GM23338 (cell line): Measurements from ENCODE around the gene ELN. TPM values are rescaled to one million over a fixed set of nuclear protein-coding genes. Genes with fewer than 3 reads are reported as not detected.

Experiments
- ATAC-seq: fragments of 200-7000 bp; cut with Tn5 transposase; 3 replicates; pipeline ENCODE4 v1.9.1; 2020
- DNase-seq: peaks from one replicate; pipeline ENCODE4 v3.0.0-alpha.2; 2015; ENCODE audit warnings: low spot score
- H2AFZ ChIP-seq: fragments of 200-600 bp; sonication (generic); 2 replicates; pipeline ENCODE4 v1.8.0; 2016; ENCODE audit warnings: antibody characterized with exemption, mild to moderate bottlenecking, moderate library complexity
- H3F3A ChIP-seq: fragments of 200-600 bp; sonication (generic); replicated peaks from 2 replicates; pipeline ENCODE4 v1.8.0; 2017; ENCODE audit warnings: antibody characterized with exemption, mixed run types, low read depth
- H3K27ac ChIP-seq: fragments of 200-600 bp; sonication (generic); 2 replicates; pipeline ENCODE4 v1.6.1; 2016; ENCODE audit warnings: low read depth
- H3K27me3 ChIP-seq: fragments of 200-600 bp; sonication (generic); 2 replicates; pipeline ENCODE4 v1.8.0; 2016; ENCODE audit warnings: mild to moderate bottlenecking, mixed run types, moderate library complexity; ENCODE audit not compliant: insufficient read depth
- H3K36me3 ChIP-seq: fragments of 200-600 bp; sonication (generic); 2 replicates; pipeline ENCODE4 v1.8.0; 2016; ENCODE audit warnings: mild to moderate bottlenecking; ENCODE audit not compliant: insufficient read depth
- H3K4me1 ChIP-seq: fragments of 200-600 bp; sonication (generic); 2 replicates; pipeline ENCODE4 v1.8.0; 2016; ENCODE audit warnings: mild to moderate bottlenecking, moderate library complexity; ENCODE audit not compliant: insufficient read depth
- H3K4me2 ChIP-seq: fragments of 200-600 bp; sonication (generic); 2 replicates; pipeline ENCODE4 v1.7.1; 2017; ENCODE audit warnings: mixed run types
- H3K4me3 ChIP-seq: fragments of 200-600 bp; sonication (generic); 2 replicates; pipeline ENCODE4 v1.6.1; 2016; ENCODE audit warnings: mixed run types
- H3K79me2 ChIP-seq: fragments of 200-600 bp; sonication (generic); replicated peaks from 2 replicates; pipeline ENCODE4 v1.8.0; 2017; ENCODE audit warnings: mild to moderate bottlenecking; ENCODE audit not compliant: insufficient read depth
- H3K9me2 ChIP-seq: fragments of 200-600 bp; sonication (generic); 2 replicates; pipeline ENCODE4 v1.8.0; 2017; ENCODE audit not compliant: insufficient read depth
- H4K20me1 ChIP-seq: fragments of 200-600 bp; sonication (generic); replicated peaks from 2 replicates; pipeline ENCODE4 v1.8.0; 2017; ENCODE audit warnings: mild to moderate bottlenecking; ENCODE audit not compliant: insufficient read depth
- H3K27ac Mint-ChIP-seq: 2 replicates; pipeline ENCODE4 v1.8.0; 2020; ENCODE audit warnings: inconsistent platforms, mild to moderate bottlenecking, moderate library complexity, mixed read lengths
- H3K27me3 Mint-ChIP-seq: 3 replicates; pipeline ENCODE4 v1.8.0; 2022; ENCODE audit warnings: low read depth, mild to moderate bottlenecking, moderate library complexity, mixed read lengths, inconsistent platforms; ENCODE audit not compliant: insufficient read depth, poor library complexity
- H3K36me3 Mint-ChIP-seq: 3 replicates; pipeline ENCODE4 v1.8.0; 2021; ENCODE audit warnings: low read depth, mild to moderate bottlenecking, inconsistent platforms, moderate library complexity, mixed read lengths
- H3K4me1 Mint-ChIP-seq: 3 replicates; pipeline ENCODE4 v1.8.0; 2020; ENCODE audit warnings: mild to moderate bottlenecking, inconsistent platforms, mixed read lengths
- H3K4me3 Mint-ChIP-seq: 3 replicates; pipeline ENCODE4 v1.8.0; 2021; ENCODE audit warnings: moderate library complexity, mild to moderate bottlenecking, inconsistent platforms, mixed read lengths
- H3K9me3 Mint-ChIP-seq: 3 replicates; pipeline ENCODE4 v1.8.0; 2020; ENCODE audit warnings: moderate library complexity, mild to moderate bottlenecking, inconsistent platforms, mixed read lengths
- CREB1 ChIP-seq: fragments of 250-450 bp; sonication (Bioruptor Pico); IDR thresholded peaks from 2 replicates; pipeline ENCODE4 v1.5.0; 2020; ENCODE audit warnings: low read depth, mild to moderate bottlenecking, moderate library complexity
- EZH2 ChIP-seq: fragments of 200-600 bp; sonication (generic); IDR thresholded peaks from one replicate; pipeline ENCODE4 v1.8.0; 2017; ENCODE audit warnings: antibody characterized with exemption, mild to moderate bottlenecking, low read depth; ENCODE audit not compliant: unreplicated experiment
- EZH2phosphoT487 ChIP-seq: fragments of 200-600 bp; sonication (generic); IDR thresholded peaks from one replicate; pipeline ENCODE4 v1.8.1; 2018; ENCODE audit warnings: antibody characterized with exemption; ENCODE audit not compliant: unreplicated experiment
- JUNB ChIP-seq: IDR thresholded peaks from one replicate; pipeline ENCODE4 v1.6.1; 2016; ENCODE audit warnings: antibody characterized with exemption; ENCODE audit not compliant: unreplicated experiment
- NANOG ChIP-seq: IDR thresholded peaks from 2 replicates; pipeline ENCODE4 v1.6.1; 2016; ENCODE audit warnings: antibody characterized with exemption, borderline replicate concordance
- POLR2AphosphoS5 ChIP-seq: IDR thresholded peaks from 2 replicates; pipeline ENCODE4 v1.6.1; 2016; ENCODE audit warnings: antibody characterized with exemption, low read depth
- STAT1 ChIP-seq: IDR thresholded peaks from one replicate; pipeline ENCODE4 v1.6.1; 2016; ENCODE audit warnings: antibody characterized with exemption; ENCODE audit not compliant: unreplicated experiment
- ZNF114 ChIP-seq: fragments of 250-450 bp; sonication (Bioruptor Pico); IDR thresholded peaks from 2 replicates; pipeline ENCODE4 v1.5.0; 2020; ENCODE audit warnings: mild to moderate bottlenecking, moderate library complexity
- ZNF331 ChIP-seq: fragments of 250-450 bp; sonication (Bioruptor Pico); IDR thresholded peaks from 2 replicates; pipeline ENCODE4 v1.5.0; 2020; ENCODE audit warnings: low read depth, mild to moderate bottlenecking, moderate library complexity
- polyA plus RNA-seq: library from polyadenylated mRNA; unstranded; fragments of >200 nt; fragmentation: Nextera tagmentation; extraction: Ambion mirVana; gene quantifications from 2 replicates; pipeline ENCODE4 v1.2.1, GENCODE V29; 2016
- total RNA-seq: library from RNA; depleted of rRNA; stranded (reverse); fragments of >200 nt; shearing (Covaris generic); gene quantifications from 2 replicates; pipeline ENCODE4 v1.2.3, GENCODE V29; 2014
- TF ChIP-seq, protein P1 (sequence below), 2 experiments: fragments of 200-600 bp in 1 of 2; sonication (generic) in 1 of 2; conservative IDR thresholded peaks; 2 replicates each; pipeline versions ENCODE4 v1.5.1 to v1.6.1; 2016 to 2017; ENCODE audit warnings: antibody characterized with exemption in 2 of 2, low read depth in 2 of 2, mild to moderate bottlenecking in 2 of 2, moderate library complexity in 1 of 2
- TF ChIP-seq, protein P2 (sequence below): fragments of 250-450 bp; sonication (Bioruptor Pico); IDR thresholded peaks from 2 replicates; pipeline ENCODE4 v1.5.0; 2020; ENCODE audit warnings: mild to moderate bottlenecking, moderate library complexity
- TF ChIP-seq, protein P3 (sequence below): IDR thresholded peaks from 2 replicates; pipeline ENCODE4 v1.6.1; 2016; ENCODE audit warnings: antibody characterized with exemption
- TF ChIP-seq, protein P4 (sequence below): IDR thresholded peaks from one replicate; pipeline ENCODE4 v1.6.1; 2018; ENCODE audit warnings: antibody characterized with exemption; ENCODE audit not compliant: unreplicated experiment

Gene ELN
- total and polyA plus RNA-seq, 2 experiments from 2014 or later = 1.1 to 5.6 TPM

DNA sequence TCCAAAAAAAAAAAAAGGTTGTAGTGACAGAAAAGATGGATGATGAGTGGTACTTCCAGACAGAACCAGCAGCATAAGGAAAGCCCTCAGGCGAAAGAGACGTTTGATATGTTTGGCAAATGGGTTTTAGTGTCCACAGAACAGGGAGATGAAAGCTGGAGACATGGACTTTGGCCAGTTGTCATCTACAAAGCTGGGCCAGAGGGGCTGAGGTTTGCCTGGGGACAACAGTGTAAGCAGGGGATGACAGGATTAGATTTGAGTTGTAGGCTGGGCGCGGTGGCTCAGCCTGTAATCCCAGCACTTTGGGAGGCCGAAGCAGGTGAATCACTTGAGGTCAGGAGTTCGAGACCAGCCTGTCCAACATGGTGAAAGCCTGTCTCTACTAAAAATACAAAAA, 47.8 kb upstream of the ELN start:
- Mint-ChIP-seq H3K27ac (0 out of 2 replicates have a peak overlapping the region, but pooled peaks have one; percentile 42), H3K4me3 (no peak overlapping the region; the same call in 2 of the 3 replicates), H3K36me3 (no peaks in the 10 kb centered on the region), H3K4me1 (no peaks in the 10 kb centered on the region; the same call in 2 of the 3 replicates), H3K27me3 (peaks cover 11% of the 10 kb centered on the region), H3K9me3 (no peaks in the 10 kb centered on the region)
- no peaks in the 10 kb centered on the region for H3F3A ChIP-seq
- H3K4me1 ChIP-seq = no peaks in the 10 kb centered on the region; the same call in 1 of the 2 replicates
- no peaks in the 10 kb centered on the region for H3K9me2 ChIP-seq
- H3K27me3 ChIP-seq = no peaks in the 10 kb centered on the region
- TF ChIP-seq STAT1 (no peak), CREB1 (no peak), ZNF331 (no peak), EZH2 (no peak), EZH2phosphoT487 (no peak), NANOG (no peak), JUNB (no peak), ZNF114 (CRISPR knock-in tag) (no peak), POLR2AphosphoS5 (no peak)
- TF ChIP-seq, protein P1, sequence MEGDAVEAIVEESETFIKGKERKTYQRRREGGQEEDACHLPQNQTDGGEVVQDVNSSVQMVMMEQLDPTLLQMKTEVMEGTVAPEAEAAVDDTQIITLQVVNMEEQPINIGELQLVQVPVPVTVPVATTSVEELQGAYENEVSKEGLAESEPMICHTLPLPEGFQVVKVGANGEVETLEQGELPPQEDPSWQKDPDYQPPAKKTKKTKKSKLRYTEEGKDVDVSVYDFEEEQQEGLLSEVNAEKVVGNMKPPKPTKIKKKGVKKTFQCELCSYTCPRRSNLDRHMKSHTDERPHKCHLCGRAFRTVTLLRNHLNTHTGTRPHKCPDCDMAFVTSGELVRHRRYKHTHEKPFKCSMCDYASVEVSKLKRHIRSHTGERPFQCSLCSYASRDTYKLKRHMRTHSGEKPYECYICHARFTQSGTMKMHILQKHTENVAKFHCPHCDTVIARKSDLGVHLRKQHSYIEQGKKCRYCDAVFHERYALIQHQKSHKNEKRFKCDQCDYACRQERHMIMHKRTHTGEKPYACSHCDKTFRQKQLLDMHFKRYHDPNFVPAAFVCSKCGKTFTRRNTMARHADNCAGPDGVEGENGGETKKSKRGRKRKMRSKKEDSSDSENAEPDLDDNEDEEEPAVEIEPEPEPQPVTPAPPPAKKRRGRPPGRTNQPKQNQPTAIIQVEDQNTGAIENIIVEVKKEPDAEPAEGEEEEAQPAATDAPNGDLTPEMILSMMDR (conservative IDR thresholded peaks at IDR 0.05; ENCODE audit: low read depth in 2 of 2) = no peak
- TF ChIP-seq, protein P2, sequence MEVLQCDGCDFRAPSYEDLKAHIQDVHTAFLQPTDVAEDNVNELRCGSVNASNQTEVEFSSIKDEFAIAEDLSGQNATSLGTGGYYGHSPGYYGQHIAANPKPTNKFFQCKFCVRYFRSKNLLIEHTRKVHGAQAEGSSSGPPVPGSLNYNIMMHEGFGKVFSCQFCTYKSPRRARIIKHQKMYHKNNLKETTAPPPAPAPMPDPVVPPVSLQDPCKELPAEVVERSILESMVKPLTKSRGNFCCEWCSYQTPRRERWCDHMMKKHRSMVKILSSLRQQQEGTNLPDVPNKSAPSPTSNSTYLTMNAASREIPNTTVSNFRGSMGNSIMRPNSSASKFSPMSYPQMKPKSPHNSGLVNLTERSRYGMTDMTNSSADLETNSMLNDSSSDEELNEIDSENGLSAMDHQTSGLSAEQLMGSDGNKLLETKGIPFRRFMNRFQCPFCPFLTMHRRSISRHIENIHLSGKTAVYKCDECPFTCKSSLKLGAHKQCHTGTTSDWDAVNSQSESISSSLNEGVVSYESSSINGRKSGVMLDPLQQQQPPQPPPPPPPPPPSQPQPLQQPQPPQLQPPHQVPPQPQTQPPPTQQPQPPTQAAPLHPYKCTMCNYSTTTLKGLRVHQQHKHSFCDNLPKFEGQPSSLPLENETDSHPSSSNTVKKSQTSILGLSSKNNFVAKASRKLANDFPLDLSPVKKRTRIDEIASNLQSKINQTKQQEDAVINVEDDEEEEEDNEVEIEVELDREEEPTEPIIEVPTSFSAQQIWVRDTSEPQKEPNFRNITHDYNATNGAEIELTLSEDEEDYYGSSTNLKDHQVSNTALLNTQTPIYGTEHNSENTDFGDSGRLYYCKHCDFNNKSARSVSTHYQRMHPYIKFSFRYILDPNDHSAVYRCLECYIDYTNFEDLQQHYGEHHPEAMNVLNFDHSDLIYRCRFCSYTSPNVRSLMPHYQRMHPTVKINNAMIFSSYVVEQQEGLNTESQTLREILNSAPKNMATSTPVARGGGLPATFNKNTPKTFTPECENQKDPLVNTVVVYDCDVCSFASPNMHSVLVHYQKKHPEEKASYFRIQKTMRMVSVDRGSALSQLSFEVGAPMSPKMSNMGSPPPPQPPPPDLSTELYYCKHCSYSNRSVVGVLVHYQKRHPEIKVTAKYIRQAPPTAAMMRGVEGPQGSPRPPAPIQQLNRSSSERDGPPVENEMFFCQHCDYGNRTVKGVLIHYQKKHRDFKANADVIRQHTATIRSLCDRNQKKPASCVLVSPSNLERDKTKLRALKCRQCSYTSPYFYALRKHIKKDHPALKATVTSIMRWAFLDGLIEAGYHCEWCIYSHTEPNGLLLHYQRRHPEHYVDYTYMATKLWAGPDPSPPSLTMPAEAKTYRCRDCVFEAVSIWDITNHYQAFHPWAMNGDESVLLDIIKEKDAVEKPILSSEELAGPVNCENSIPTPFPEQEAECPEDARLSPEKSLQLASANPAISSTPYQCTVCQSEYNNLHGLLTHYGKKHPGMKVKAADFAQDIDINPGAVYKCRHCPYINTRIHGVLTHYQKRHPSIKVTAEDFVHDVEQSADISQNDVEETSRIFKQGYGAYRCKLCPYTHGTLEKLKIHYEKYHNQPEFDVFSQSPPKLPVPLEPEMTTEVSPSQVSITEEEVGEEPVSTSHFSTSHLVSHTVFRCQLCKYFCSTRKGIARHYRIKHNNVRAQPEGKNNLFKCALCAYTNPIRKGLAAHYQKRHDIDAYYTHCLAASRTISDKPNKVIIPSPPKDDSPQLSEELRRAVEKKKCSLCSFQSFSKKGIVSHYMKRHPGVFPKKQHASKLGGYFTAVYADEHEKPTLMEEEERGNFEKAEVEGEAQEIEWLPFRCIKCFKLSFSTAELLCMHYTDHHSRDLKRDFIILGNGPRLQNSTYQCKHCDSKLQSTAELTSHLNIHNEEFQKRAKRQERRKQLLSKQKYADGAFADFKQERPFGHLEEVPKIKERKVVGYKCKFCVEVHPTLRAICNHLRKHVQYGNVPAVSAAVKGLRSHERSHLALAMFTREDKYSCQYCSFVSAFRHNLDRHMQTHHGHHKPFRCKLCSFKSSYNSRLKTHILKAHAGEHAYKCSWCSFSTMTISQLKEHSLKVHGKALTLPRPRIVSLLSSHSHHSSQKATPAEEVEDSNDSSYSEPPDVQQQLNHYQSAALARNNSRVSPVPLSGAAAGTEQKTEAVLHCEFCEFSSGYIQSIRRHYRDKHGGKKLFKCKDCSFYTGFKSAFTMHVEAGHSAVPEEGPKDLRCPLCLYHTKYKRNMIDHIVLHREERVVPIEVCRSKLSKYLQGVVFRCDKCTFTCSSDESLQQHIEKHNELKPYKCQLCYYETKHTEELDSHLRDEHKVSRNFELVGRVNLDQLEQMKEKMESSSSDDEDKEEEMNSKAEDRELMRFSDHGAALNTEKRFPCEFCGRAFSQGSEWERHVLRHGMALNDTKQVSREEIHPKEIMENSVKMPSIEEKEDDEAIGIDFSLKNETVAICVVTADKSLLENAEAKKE (CRISPR knock-in tag) = no peak
- TF ChIP-seq, protein P3, sequence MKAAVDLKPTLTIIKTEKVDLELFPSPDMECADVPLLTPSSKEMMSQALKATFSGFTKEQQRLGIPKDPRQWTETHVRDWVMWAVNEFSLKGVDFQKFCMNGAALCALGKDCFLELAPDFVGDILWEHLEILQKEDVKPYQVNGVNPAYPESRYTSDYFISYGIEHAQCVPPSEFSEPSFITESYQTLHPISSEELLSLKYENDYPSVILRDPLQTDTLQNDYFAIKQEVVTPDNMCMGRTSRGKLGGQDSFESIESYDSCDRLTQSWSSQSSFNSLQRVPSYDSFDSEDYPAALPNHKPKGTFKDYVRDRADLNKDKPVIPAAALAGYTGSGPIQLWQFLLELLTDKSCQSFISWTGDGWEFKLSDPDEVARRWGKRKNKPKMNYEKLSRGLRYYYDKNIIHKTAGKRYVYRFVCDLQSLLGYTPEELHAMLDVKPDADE = no peak
- TF ChIP-seq, protein P4, sequence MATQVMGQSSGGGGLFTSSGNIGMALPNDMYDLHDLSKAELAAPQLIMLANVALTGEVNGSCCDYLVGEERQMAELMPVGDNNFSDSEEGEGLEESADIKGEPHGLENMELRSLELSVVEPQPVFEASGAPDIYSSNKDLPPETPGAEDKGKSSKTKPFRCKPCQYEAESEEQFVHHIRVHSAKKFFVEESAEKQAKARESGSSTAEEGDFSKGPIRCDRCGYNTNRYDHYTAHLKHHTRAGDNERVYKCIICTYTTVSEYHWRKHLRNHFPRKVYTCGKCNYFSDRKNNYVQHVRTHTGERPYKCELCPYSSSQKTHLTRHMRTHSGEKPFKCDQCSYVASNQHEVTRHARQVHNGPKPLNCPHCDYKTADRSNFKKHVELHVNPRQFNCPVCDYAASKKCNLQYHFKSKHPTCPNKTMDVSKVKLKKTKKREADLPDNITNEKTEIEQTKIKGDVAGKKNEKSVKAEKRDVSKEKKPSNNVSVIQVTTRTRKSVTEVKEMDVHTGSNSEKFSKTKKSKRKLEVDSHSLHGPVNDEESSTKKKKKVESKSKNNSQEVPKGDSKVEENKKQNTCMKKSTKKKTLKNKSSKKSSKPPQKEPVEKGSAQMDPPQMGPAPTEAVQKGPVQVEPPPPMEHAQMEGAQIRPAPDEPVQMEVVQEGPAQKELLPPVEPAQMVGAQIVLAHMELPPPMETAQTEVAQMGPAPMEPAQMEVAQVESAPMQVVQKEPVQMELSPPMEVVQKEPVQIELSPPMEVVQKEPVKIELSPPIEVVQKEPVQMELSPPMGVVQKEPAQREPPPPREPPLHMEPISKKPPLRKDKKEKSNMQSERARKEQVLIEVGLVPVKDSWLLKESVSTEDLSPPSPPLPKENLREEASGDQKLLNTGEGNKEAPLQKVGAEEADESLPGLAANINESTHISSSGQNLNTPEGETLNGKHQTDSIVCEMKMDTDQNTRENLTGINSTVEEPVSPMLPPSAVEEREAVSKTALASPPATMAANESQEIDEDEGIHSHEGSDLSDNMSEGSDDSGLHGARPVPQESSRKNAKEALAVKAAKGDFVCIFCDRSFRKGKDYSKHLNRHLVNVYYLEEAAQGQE = no peak
- H3K36me3 ChIP-seq = no peaks in the 10 kb centered on the region
- H2AFZ ChIP-seq = no peak overlapping the region
- no peak overlapping the region for H3K4me2 ChIP-seq
- no peak overlapping the region for H3K4me3 ChIP-seq
- ATAC-seq (no peak), DNase-seq (no peak)
- H3K27ac ChIP-seq = no peak overlapping the region
- H3K79me2 ChIP-seq = no peaks in the 10 kb centered on the region
- no peaks in the 10 kb centered on the region for H4K20me1 ChIP-seq
